NCI-H1436 treated with DMSO at 0.1 percent for 48 hours (cell line): ENCODE data around the gene ATP10B.
A peak's percentile ranks its signal among the peaks of the same experiment; 100 is the strongest.
"Not testable (repeated sequence)": the region's sequence is repeated elsewhere in the genome, so short reads cannot be mapped to it uniquely, and the experiment has no call there.

Source experiments
- DNase-seq: peaks from one replicate; lab custom pipeline; 2025; lab: John Stamatoyannopoulos, UW

The ATP10B gene

DNA sequence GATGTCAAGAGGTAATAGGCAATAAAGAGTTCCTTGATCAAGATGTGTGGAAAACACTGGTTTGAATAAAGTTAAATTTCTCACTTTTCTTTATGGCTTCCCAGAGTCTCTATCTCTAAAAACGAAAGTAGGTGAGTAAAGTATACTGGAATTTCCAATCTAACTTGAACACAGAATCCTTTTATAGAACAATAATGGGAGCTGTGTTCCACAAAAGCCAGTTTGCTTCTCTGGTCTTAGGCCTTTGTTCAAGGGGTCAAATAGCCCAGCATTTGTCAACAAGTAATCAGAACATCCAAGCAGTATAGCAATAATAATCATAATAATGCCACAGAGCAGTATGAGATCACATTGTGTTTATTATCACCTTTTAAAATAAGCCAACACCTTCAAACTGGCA is 20.2 kb downstream of the ATP10B start:
- no peak for DNase-seq

DNA sequence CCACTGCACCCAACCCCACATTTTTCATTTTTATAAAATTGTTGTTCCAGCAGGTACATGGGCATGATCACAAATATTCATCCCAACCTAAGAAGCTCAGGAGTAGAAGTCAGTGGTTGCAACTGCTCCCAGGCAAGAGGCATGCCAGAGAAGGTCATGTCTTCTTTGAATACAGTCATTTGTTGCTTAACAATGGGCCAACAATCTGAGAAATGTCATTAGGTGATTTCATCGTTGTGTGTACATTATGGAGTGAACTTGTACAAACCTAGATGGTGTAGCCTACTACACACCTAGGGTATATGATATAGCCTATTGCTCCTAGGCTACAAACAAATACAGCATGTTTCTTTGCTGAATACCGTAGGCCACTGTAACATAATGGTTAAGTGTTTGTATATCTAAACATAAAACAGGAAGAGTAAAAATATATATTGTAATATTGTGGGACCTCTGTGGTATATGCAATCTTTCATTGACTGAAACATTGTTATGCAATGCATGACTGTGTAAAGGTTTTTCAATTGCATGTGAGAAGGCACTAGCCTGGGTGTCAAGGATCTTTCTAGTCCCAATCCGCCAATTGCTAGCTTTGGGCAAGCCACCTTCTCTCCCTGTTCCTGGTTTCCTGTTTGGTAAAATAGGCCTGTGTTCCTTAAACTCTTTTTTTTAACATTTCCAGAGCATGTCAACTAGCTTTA is 27.6 kb downstream of the ATP10B start:
- no peak for DNase-seq

DNA sequence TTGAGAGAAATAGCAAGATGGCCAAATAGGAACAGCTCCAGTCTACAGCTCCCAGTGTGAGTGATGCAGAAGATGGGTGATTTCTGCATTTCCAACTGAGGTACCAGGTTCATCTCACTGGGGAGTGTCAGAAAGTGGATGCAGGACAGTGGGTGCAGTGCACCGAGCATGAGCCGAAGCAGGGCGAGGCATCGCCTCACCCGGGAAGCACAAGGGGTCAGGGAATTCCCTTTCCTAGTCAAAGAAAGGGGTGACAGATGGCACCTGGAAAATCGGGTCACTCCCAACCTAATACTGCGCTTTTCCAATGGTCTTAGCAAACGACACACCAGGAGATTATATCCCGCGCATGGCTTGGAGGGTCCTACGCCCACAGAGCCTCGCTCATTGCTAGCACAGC is 39.0 kb downstream of the ATP10B start:
- not testable (repeated sequence) for DNase-seq

- DNase-seq, result no peak
These were observed 46.6 kb downstream of the ATP10B start for GRCh38 chr5:160805376-160805775.

GRCh38 chr5:160802592-160802991 is 49.4 kb downstream of the ATP10B start:
- no peak for DNase-seq

- no peak for DNase-seq
These were observed 51.4 kb downstream of the ATP10B start for GRCh38 chr5:160800375-160801275.

- peak; percentile 81 for DNase-seq
These were observed 52.8 kb downstream of the ATP10B start for GRCh38 chr5:160799184-160799583.

DNA sequence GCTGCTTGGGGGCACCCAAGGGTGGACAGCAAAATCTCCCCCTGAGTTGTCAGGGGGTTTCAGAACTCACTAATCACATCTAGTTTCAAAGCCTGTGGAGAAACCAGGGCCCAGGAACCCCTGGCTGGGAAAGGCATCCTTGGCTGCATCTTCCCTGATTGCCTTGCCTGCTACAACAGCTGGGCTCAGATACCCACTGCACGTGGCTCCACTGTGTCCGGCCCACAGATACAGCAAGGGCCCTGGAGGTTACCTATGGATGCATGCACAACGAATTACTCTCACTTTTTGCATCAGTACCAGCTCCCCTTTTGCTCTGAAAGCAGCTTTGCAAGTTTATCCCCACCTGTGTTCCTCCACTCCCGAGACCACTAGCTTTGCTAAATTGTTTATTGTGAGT is 55.0 kb downstream of the ATP10B start:
- no peak for DNase-seq

DNA sequence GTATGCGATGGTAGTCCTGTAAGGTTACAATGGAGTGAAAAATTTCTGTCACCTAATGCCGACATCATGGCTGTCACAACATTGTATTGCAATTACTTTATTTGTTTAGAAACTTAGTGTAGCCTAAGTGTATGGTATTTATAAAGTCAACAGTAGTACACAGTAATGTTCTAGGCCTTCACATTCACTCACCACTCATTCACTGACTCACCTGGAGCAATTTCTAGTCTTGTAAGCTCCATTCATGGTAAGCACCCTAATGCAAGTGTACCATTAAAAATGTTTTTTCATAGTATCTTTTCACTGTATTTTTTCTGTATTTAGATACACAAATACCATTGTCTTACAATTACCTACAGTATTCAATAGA is 58.5 kb downstream of the ATP10B start:
- no peak for DNase-seq

- DNase-seq, result no peak
These were observed 59.1 kb downstream of the ATP10B start for GRCh38 chr5:160792732-160793529.

DNA sequence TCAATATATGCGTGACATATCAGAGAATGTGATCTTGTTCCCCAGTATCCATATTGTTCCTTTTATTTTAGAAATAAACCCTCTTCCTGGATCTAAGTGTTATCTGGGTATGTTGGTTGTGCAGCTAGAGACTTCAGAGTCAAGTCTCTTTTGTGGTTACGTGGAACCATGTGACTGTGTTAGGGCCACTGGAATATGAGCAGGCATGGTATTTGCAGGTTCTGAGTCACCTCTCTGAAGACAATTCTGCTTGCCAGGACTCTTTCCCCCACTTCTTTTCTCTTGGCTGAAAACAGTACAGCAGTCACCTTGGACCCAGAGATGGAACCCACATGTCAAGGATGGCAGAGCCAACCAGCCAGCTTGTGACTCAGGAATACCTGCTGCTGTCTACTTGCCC is 59.7 kb downstream of the ATP10B start:
- DNase-seq, result no peak

GRCh38 chr5:160789219-160789859 is 62.7 kb downstream of the ATP10B start:
- DNase-seq, result no peak

GRCh38 chr5:160788102-160788660 is 63.8 kb downstream of the ATP10B start:
- no peak for DNase-seq

GRCh38 chr5:160787240-160787639 is 64.8 kb downstream of the ATP10B start:
- peak; percentile 11 for DNase-seq

DNA sequence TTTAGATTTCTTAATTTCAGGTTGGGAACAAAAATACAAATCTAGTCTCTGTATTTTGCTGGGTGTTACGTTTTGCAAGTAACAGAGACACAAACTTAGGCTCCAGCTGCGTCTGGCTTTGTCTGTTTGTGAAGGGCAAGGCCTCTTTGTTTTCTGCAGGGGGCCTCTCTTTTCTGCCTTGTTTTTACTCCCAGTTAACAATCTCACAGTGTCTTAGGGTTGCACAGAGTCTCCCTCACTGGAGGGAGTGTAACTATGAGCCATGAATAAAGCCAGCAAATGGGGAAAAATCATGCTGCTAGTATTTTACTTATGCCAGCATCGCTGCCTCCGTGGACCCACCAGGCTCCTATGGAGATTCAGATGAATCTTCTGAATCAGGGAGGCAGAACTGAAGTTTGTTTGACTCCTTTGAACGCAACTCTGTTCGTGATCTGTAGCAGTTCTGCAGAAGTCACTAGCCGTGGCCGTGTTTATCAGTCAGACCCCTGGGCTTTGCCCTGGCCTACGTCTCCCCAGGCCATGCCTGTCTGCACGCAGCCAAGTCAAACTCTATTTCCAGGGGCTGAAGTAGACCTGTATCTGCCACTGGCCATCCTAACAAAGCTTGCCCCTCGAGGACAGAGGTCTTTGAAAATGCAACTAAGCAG is 77.2 kb downstream of the ATP10B start:
- DNase-seq, result no peak

DNA sequence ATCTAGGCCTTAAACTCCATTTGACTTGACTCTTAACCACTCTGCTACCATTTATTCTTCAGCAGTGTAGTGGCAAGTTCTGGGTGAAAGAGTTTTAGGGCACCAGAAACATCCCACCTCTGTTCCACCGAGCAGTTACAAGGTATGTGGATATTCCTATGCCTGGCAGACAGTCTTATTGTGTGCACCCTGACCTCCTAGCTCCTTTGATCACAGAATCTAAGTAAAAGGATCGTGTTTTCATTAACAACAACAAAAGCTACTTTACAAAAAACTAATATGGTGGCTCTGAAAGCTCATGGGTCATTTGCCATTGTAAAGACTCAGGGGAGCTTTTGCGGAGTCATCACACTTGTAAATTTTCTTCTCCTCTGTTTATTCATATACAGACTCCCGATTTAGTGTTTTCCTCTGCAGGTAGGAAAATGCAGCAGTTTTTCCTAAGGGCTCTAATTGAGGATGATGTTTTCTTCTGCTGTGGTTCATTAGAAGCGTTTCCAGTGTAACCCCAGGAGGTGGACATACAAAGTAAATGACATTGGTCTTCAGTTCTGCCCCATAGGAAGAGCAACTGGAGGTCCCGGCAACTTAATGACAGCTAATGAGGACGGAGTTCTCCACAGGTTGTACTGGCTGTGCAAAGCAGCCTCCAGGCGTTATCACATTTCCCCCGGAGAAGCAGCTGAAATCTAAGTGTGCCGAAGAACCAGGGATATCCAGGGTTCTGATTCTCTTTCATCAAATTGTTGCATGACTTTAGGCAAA is 78.2 kb downstream of the ATP10B start:
- DNase-seq, result no peak

DNA sequence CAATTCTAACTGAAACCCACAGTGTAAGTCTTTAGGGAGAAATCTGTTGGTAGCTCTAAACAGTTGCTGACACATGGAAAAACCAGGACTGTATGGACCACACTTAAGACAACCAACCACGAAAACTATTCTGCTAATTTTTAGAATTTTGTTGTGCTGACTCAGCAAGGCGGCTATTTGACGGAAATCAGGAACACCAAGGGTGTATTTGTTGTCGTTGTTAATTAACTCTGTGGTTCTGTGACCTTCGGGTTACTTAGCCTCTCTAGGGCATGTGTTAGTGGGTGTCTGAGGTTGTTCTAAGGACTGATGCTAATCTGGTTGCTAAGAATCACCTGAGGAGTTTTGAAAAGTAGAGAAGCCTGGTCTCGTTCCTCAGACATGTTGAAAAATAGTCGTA is 79.2 kb downstream of the ATP10B start:
- DNase-seq, result no peak

DNA sequence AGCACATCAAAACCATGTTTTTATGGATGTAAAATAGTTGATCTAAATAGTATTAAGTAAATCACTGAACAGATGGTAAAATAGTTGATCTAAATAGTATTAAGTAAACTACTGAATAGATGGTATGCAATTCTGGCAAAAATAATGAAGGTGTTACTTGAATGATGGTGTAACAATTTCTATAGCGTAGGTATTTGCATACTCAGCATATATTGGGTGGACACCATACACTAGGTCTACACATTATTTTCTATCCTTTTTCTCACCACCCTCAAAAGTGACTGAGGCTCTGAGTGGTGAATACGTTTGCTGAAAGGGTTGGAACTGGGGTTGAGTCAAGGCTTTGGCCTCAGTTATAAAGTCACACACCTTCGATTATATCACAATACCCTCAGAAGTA is 81.3 kb downstream of the ATP10B start:
- DNase-seq, result no peak

DNA sequence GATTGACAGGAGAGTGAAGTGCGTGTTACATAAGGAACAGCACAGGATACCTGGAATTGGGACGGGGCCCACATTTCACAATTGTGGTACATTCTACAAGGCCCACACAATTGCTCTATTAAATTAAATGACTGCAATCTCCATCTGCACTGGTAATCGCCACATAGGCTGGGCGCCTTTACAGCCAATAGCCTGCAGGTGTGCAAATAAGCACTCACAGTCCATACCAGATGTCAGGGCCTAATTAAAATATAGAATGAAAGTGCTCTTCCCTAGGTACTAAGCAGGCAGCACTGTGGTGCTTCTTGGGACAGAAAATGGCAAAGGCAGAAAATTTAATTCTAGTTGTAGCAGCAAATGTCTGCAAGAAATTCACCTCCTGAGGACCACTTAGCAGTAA is 82.7 kb downstream of the ATP10B start:
- peak; percentile 93 for DNase-seq

GRCh38 chr5:160767062-160767461 is 84.9 kb downstream of the ATP10B start:
- DNase-seq, result no peak

DNA sequence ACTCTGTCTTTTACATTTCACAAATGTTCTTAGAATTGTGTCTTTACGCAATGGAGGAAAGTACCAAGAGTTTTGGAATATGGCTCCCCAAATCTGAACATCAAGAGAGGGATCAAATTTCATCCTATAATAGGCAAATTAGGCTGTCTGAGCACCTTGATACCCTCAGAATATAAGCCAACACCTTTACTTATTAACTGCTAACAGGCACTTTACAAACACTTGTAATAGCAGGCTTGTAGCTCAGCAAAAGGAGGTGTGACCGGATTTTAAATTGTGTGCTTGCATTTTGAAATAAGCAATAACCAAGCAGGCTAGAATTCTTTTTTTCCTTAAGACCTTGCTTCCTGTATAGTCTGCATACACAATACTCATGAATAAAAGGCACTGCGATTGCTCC is 92.0 kb downstream of the ATP10B start:
- no peak for DNase-seq
